PC-9 (cell line): ENCODE results near the gene CXXC5.
"Not testable (repeated sequence)": the region's sequence is repeated elsewhere in the genome, so short reads cannot be mapped to it uniquely, and the experiment has no call there.

Experiments used
- EZH2 ChIP-seq: fragments of 200-600 bp; sonication (generic); IDR thresholded peaks from 2 replicates; pipeline ENCODE4 v1.8.0; 2017; ENCODE audit warnings: antibody characterized with exemption, low read depth
- TF ChIP-seq, protein P1 (sequence below): fragments of 200-600 bp; sonication (generic); conservative IDR thresholded peaks from 2 replicates; pipeline ENCODE4 v1.6.1; 2017; ENCODE audit warnings: mixed run types, antibody characterized with exemption, mild to moderate bottlenecking, moderate library complexity

DNA sequence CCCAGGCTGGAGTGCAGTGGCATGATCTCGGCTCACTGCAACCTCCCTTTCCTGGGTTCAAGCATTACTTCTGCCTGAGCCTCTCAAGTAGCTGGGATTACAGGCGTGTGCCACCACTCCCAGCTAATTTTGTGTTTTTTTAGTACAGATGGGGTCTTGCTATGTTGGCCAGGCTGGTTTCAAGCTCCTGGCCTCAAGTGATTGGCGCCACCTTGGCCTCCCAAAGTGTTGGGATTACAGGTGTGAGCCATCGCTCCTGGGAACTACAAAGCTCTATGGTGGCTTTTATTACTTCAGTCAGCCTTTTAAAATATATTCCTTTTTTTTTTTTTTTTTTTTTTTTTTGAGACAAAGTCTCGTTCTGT lies 49.6 kb upstream of the CXXC5 start:
- TF ChIP-seq, protein P1, sequence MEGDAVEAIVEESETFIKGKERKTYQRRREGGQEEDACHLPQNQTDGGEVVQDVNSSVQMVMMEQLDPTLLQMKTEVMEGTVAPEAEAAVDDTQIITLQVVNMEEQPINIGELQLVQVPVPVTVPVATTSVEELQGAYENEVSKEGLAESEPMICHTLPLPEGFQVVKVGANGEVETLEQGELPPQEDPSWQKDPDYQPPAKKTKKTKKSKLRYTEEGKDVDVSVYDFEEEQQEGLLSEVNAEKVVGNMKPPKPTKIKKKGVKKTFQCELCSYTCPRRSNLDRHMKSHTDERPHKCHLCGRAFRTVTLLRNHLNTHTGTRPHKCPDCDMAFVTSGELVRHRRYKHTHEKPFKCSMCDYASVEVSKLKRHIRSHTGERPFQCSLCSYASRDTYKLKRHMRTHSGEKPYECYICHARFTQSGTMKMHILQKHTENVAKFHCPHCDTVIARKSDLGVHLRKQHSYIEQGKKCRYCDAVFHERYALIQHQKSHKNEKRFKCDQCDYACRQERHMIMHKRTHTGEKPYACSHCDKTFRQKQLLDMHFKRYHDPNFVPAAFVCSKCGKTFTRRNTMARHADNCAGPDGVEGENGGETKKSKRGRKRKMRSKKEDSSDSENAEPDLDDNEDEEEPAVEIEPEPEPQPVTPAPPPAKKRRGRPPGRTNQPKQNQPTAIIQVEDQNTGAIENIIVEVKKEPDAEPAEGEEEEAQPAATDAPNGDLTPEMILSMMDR = not testable (repeated sequence)
- not testable (repeated sequence) for TF ChIP-seq EZH2
